T-cell (primary cell): Measurements from ENCODE around the gene SLC25A38. TPM values are rescaled to one million over a fixed set of nuclear protein-coding genes. Genes with fewer than 3 reads are reported as not detected.
A peak's percentile ranks its signal among the peaks of the same experiment; 100 is the strongest.

ENCODE experiments used
- ATAC-seq, 4 experiments: fragments of 200-7000 bp in 3 of 4; fragments of 150-1000 bp in 1 of 4; cut with Tn5 transposase; replicated peaks in 1 of 4; 1 replicate in 3 of 4; 2 replicates in 1 of 4; pipeline ENCODE4 v1.10.0; 2021; ENCODE audit warnings: moderate library complexity in 3 of 4, mild to moderate bottlenecking in 2 of 4, moderate number of reproducible peaks in 1 of 4
- CTCF ChIA-PET, 2 donors: fragments of 300-600 bp; sonication (Branson Sonifier 250); formaldehyde crosslinking; loops; one replicate each; lab custom pipeline; 2022; ENCODE audit warnings: antibody characterized with exemption in 2 of 2; lab: Charles Lee
- POLR2A ChIA-PET, 2 donors: fragments of 300-600 bp; sonication (Branson Sonifier 250); formaldehyde crosslinking; loops; one replicate each; lab custom pipeline; 2022; ENCODE audit warnings: antibody characterized with exemption in 2 of 2; lab: Charles Lee
- DNase-seq, 35 experiments: peaks; one replicate each; pipeline versions ENCODE4 v3.0.0 to v3.0.0-alpha.2; 2013 to 2023
- H3K27ac ChIP-seq: one replicate; pipeline ENCODE4 v1.5.1; 2013; ENCODE audit warnings: low read length
- H3K27me3 ChIP-seq, 2 experiments: replicated peaks in 1 of 2; 1 replicate in 1 of 2; 2 replicates in 1 of 2; pipeline versions ENCODE4 v1.6.1 to v1.7.0; 2013; ENCODE audit warnings: low read length in 1 of 2, mixed read lengths in 1 of 2; ENCODE audit not compliant: control insufficient read depth in 2 of 2, insufficient read depth in 2 of 2; ENCODE audit errors: extremely low read depth in 1 of 2
- H3K36me3 ChIP-seq, 2 donors: 1 replicate in 1 of 2; 2 replicates in 1 of 2; pipeline versions ENCODE4 v1.6.1 to v1.7.0; 2013; ENCODE audit warnings: low read length in 1 of 2; ENCODE audit not compliant: control insufficient read depth in 2 of 2, insufficient read depth in 1 of 2; ENCODE audit errors: extremely low read depth in 1 of 2
- H3K4me1 ChIP-seq, 2 experiments: 1 replicate in 1 of 2; 2 replicates in 1 of 2; pipeline versions ENCODE4 v1.6.1 to v1.7.0; 2013; ENCODE audit warnings: low read length in 2 of 2, mixed read lengths in 1 of 2; ENCODE audit not compliant: insufficient read depth in 2 of 2, control insufficient read depth in 1 of 2; ENCODE audit errors: extremely low read depth in 1 of 2
- H3K4me3 ChIP-seq, 2 donors: 1 replicate in 1 of 2; 2 replicates in 1 of 2; pipeline versions ENCODE4 v1.5.1 to v1.7.0; 2013; ENCODE audit warnings: mild to moderate bottlenecking in 2 of 2, low read length in 1 of 2, moderate library complexity in 1 of 2; ENCODE audit not compliant: control insufficient read depth in 1 of 2; ENCODE audit errors: extremely low read depth in 1 of 2
- H3K9me3 ChIP-seq: 2 replicates; pipeline ENCODE4 v1.7.0; 2013
- H3K27ac Mint-ChIP-seq, 2 donors: one replicate each; pipeline ENCODE4 v1.8.0; 2020 to 2021; ENCODE audit warnings: mild to moderate bottlenecking in 2 of 2, mixed read lengths in 2 of 2
- H3K27me3 Mint-ChIP-seq, 2 donors: one replicate each; pipeline ENCODE4 v1.8.0; 2021 to 2022; ENCODE audit warnings: mixed read lengths in 2 of 2
- H3K36me3 Mint-ChIP-seq: one replicate; pipeline ENCODE4 v1.8.0; 2021; ENCODE audit warnings: mixed read lengths
- H3K4me1 Mint-ChIP-seq, 3 donors: one replicate each; pipeline ENCODE4 v1.8.0; 2020 to 2022; ENCODE audit warnings: mixed read lengths in 3 of 3, mild to moderate bottlenecking in 1 of 3
- H3K4me3 Mint-ChIP-seq, 3 donors: one replicate each; pipeline ENCODE4 v1.8.0; 2020 to 2022; ENCODE audit warnings: mild to moderate bottlenecking in 3 of 3, mixed read lengths in 3 of 3, moderate library complexity in 3 of 3
- H3K9me3 Mint-ChIP-seq, 3 donors: one replicate each; pipeline ENCODE4 v1.8.0; 2020 to 2022; ENCODE audit warnings: mixed read lengths in 3 of 3
- WGBS: methylation state at CpG from one replicate; pipeline ENCODE4 v1.1.5; 2013; ENCODE audit warnings: missing lambda C conversion rate; ENCODE audit not compliant: insufficient coverage; 5-methylcytosine and 5-hydroxymethylcytosine counted together
- total RNA-seq, 35 experiments: library from RNA in 6 of 35; stranded (reverse) in 6 of 35; fragments of 120-200 nt in 1 of 35; gene quantifications; one replicate each; pipeline versions ENCODE4 v1.2.1 to v1.2.4 and lab custom pipeline; 2013 to 2026

Gene SLC25A38
- total RNA-seq, 5 donors from 2014 or later (not counting 1 experiment from before 2014, with no cell fraction given) = 40.2 to 53.6 (median 46.5) TPM

GRCh38 chr3:39407773-39408492 lies 24.8 kb downstream of the SLC25A38 start:
- H3K36me3 Mint-ChIP-seq = peaks cover 38% of the 10 kb centered on the region

GRCh38 chr3:39408493-39409372 lies 25.6 kb downstream of the SLC25A38 start:
- H3K36me3 Mint-ChIP-seq = peaks cover 46% of the 10 kb centered on the region
- H3K27me3 Mint-ChIP-seq = no peaks in the 10 kb centered on the region
- no peak overlapping the region for H3K4me3 ChIP-seq
- peak overlapping the region; percentile 68 for H3K27ac ChIP-seq
- H3K9me3 Mint-ChIP-seq = no peaks in the 10 kb centered on the region
- DNase-seq (peak in 8 of 35 experiments; percentile 6 to 29 (median 16)), ATAC-seq (no peak)
- H3K36me3 ChIP-seq = peaks cover 0 to 57% of the 10 kb centered on the region in 2 donors
- H3K27me3 ChIP-seq = no peaks in the 10 kb centered on the region
- CTCF ChIA-PET = interaction anchor here in 1 of 2 donors (0.7 to 1.9 kb wide), 3 partner anchors 8 to 25 kb away, joined by 4 to 11 read pairs (median 7); no protein-coding TSS in a partner anchor
- peaks cover 53 to 59% (median 53%) of the 10 kb centered on the region in 3 donors for H3K4me1 Mint-ChIP-seq
- POLR2A ChIA-PET = interaction anchor here (0.6 to 1.2 kb wide), 5 partner anchors 24 to 1066 kb away, joined by 3 to 12 read pairs (median 6); no protein-coding TSS in a partner anchor
- H3K9me3 ChIP-seq = no peaks in the 10 kb centered on the region
- WGBS = 57% methylated on average over 8 of the region's 21 CpGs
- H3K4me1 ChIP-seq = peaks cover 16 to 36% of the 10 kb centered on the region in 2 experiments
- peak overlapping the region; percentile 89 to 90 (median 90) for H3K4me3 Mint-ChIP-seq
- H3K27ac Mint-ChIP-seq = peak overlapping the region; percentile 89 to 93

More at GRCh38 chr3:39407773-39408492, 24.8 kb downstream of the SLC25A38 start:
- POLR2A ChIA-PET = interaction anchor here (1.0 to 1.2 kb wide), 2 partner anchors 23 to 40 kb away, joined by 3 to 6 read pairs; no protein-coding TSS in a partner anchor
- no peaks in the 10 kb centered on the region for H3K9me3 Mint-ChIP-seq
- peak overlapping the region in 1 of 2 donors; percentile 72 for H3K4me3 ChIP-seq
- peaks cover 53 to 59% (median 53%) of the 10 kb centered on the region in 3 donors for H3K4me1 Mint-ChIP-seq
- H3K27me3 ChIP-seq = no peaks in the 10 kb centered on the region
- H3K27ac ChIP-seq = peak overlapping the region; percentile 68
- H3K9me3 ChIP-seq = no peaks in the 10 kb centered on the region
- H3K36me3 ChIP-seq = peaks cover 0 to 49% of the 10 kb centered on the region in 2 donors
- H3K4me3 Mint-ChIP-seq = peak overlapping the region; percentile 89 to 90 (median 90)
- ATAC-seq = no peak
- H3K4me1 ChIP-seq = peaks cover 16 to 36% of the 10 kb centered on the region in 2 experiments
- no peak for DNase-seq
- H3K27me3 Mint-ChIP-seq = no peaks in the 10 kb centered on the region
- H3K27ac Mint-ChIP-seq = peak overlapping the region; percentile 89 to 93
- CTCF ChIA-PET = interaction anchor here (0.6 to 2.4 kb wide), 4 partner anchors 9 to 45 kb away, joined by 3 to 12 read pairs (median 5); no protein-coding TSS in a partner anchor
- WGBS = 80% methylated on average over 3 of the region's 6 CpGs

GRCh38 chr3:39409514-39410136 lies 26.5 kb downstream of the SLC25A38 start:
- H3K4me3 Mint-ChIP-seq = peak overlapping the region in 1 of 3 donors; percentile 90
- DNase-seq (no peak), ATAC-seq (no peak)
- H3K4me1 ChIP-seq = peaks cover 16 to 36% of the 10 kb centered on the region in 2 experiments
- H3K9me3 Mint-ChIP-seq = no peaks in the 10 kb centered on the region
- no peaks in the 10 kb centered on the region for H3K27me3 Mint-ChIP-seq
- H3K27ac Mint-ChIP-seq = peak overlapping the region; percentile 66 to 80
- no peaks in the 10 kb centered on the region for H3K9me3 ChIP-seq
- CTCF ChIA-PET = no interaction called here
- peaks cover 53 to 63% (median 53%) of the 10 kb centered on the region in 3 donors for H3K4me1 Mint-ChIP-seq
- no peaks in the 10 kb centered on the region for H3K27me3 ChIP-seq
- WGBS = 64% methylated on average over 7 of the region's 7 CpGs
- no peak overlapping the region for H3K4me3 ChIP-seq
- H3K36me3 Mint-ChIP-seq = peaks cover 50% of the 10 kb centered on the region
- peaks cover 0 to 61% of the 10 kb centered on the region in 2 donors for H3K36me3 ChIP-seq
- POLR2A ChIA-PET = interaction anchor here in 1 of 2 donors (0.7 kb wide), 1 partner anchor 412 kb away, joined by 6 read pairs; no protein-coding TSS in a partner anchor
- peak overlapping the region; percentile 4 for H3K27ac ChIP-seq

- Histone ChIP-seq H3K36me3 (peaks cover 0 to 63% of the 10 kb centered on the region in 2 donors), H3K4me1 (peaks cover 16 to 32% of the 10 kb centered on the region in 2 experiments), H3K9me3 (no peaks in the 10 kb centered on the region), H3K4me3 (no peak overlapping the region), H3K27ac (no peak overlapping the region), H3K27me3 (no peaks in the 10 kb centered on the region)
- H3K27ac Mint-ChIP-seq = peak overlapping the region in 1 of 2 donors; percentile 45
- H3K36me3 Mint-ChIP-seq = peaks cover 50% of the 10 kb centered on the region
- WGBS = 92% methylated on average over 4 of the region's 7 CpGs
- DNase-seq (no peak), ATAC-seq (no peak)
- H3K9me3 Mint-ChIP-seq = no peaks in the 10 kb centered on the region
- CTCF ChIA-PET = no interaction called here
- POLR2A ChIA-PET = no interaction called here
- no peaks in the 10 kb centered on the region for H3K27me3 Mint-ChIP-seq
- H3K4me1 Mint-ChIP-seq = peaks cover 53 to 65% (median 53%) of the 10 kb centered on the region in 3 donors
- no peak overlapping the region for H3K4me3 Mint-ChIP-seq
Observed at GRCh38 chr3:39410893-39411292, 27.7 kb downstream of the SLC25A38 start.

GRCh38 chr3:39412668-39413260 lies 29.6 kb downstream of the SLC25A38 start:
- CTCF ChIA-PET = interaction anchor here (0.5 to 1.1 kb wide), 3 partner anchors 10 to 35 kb away, joined by 3 to 5 read pairs (median 3); no protein-coding TSS in a partner anchor
- H3K4me1 ChIP-seq = peaks cover 9 to 26% of the 10 kb centered on the region in 2 experiments
- H3K27ac ChIP-seq = no peak overlapping the region
- POLR2A ChIA-PET = no interaction called here
- WGBS = 94% methylated on average over 6 of the region's 9 CpGs
- no peaks in the 10 kb centered on the region for H3K27me3 Mint-ChIP-seq
- H3K4me3 ChIP-seq = no peak overlapping the region
- H3K4me1 Mint-ChIP-seq = peaks cover 41 to 52% (median 42%) of the 10 kb centered on the region in 3 donors
- H3K9me3 ChIP-seq = no peaks in the 10 kb centered on the region
- H3K4me3 Mint-ChIP-seq = no peak overlapping the region
- DNase-seq = no peak
- H3K36me3 Mint-ChIP-seq = peaks cover 48% of the 10 kb centered on the region
- no peak for ATAC-seq
- no peaks in the 10 kb centered on the region for H3K27me3 ChIP-seq
- no peaks in the 10 kb centered on the region for H3K9me3 Mint-ChIP-seq
- peaks cover 0 to 63% of the 10 kb centered on the region in 2 donors for H3K36me3 ChIP-seq
- no peak overlapping the region for H3K27ac Mint-ChIP-seq
